MCF 10A (cell line): Measurements from ENCODE around the gene CPPED1. TPM values are rescaled to one million over a fixed set of nuclear protein-coding genes. Genes with fewer than 3 reads are reported as not detected.
"Not testable (repeated sequence)": the region's sequence is repeated elsewhere in the genome, so short reads cannot be mapped to it uniquely, and the experiment has no call there.

ENCODE experiments used
- BruUV-seq: library from RNA; stranded (reverse); fragments of 400-500 nt; replicated peaks from 2 replicates; lab custom pipeline; 2021; lab: Mats Ljungman, UMichigan
- CTCF ChIA-PET: fragments of 300-600 bp; sonication (Branson Sonifier 250); formaldehyde crosslinking; extraction: SDS; loops from one replicate; lab custom pipeline; 2021; ENCODE audit warnings: antibody characterized with exemption, inconsistent platforms; lab: Yijun Ruan, JAX
- POLR2A ChIA-PET: fragments of 300-600, 350-650 bp; sonication (Branson Sonifier 250); formaldehyde crosslinking; extraction: SDS; loops from one replicate; lab custom pipeline; 2020; ENCODE audit warnings: antibody characterized with exemption, inconsistent platforms; lab: Yijun Ruan, JAX
- DNase-seq: peaks from one replicate; pipeline ENCODE4 v3.0.0-alpha.2; 2018; ENCODE audit not compliant: unreplicated experiment
- H3K27ac Mint-ChIP-seq: one replicate; pipeline ENCODE4 v1.8.0; 2022; ENCODE audit warnings: mild to moderate bottlenecking, low read depth, mixed read lengths; ENCODE audit not compliant: unreplicated experiment
- H3K27me3 Mint-ChIP-seq: one replicate; pipeline ENCODE4 v1.8.0; 2022; ENCODE audit warnings: mixed read lengths; ENCODE audit not compliant: insufficient read depth, unreplicated experiment
- H3K36me3 Mint-ChIP-seq: one replicate; pipeline ENCODE4 v1.8.0; 2022; ENCODE audit warnings: mild to moderate bottlenecking, moderate library complexity, mixed read lengths; ENCODE audit not compliant: insufficient read depth, unreplicated experiment
- H3K4me1 Mint-ChIP-seq: one replicate; pipeline ENCODE4 v1.8.0; 2022; ENCODE audit warnings: mixed read lengths; ENCODE audit not compliant: insufficient read depth, unreplicated experiment
- H3K4me3 Mint-ChIP-seq: one replicate; pipeline ENCODE4 v1.8.0; 2022; ENCODE audit warnings: mild to moderate bottlenecking, moderate library complexity, mixed read lengths; ENCODE audit not compliant: unreplicated experiment
- H3K9me3 Mint-ChIP-seq: one replicate; pipeline ENCODE4 v1.8.0; 2022; ENCODE audit warnings: mixed read lengths; ENCODE audit not compliant: unreplicated experiment
- CTCF ChIP-seq: fragments of 200-600 bp; IDR thresholded peaks from one replicate; pipeline ENCODE4 v1.8.0; 2022; ENCODE audit warnings: antibody characterized with exemption, mild to moderate bottlenecking; ENCODE audit not compliant: unreplicated experiment
- intact Hi-C: fragments of 100-400 bp; cut with micrococcal nuclease; formaldehyde crosslinking; loops from 2 replicates; pipeline ENCODE4 v1.14.1; 2022
- total RNA-seq: library from RNA; stranded (reverse); gene quantifications from 2 replicates; pipeline ENCODE4 v1.2.3, GENCODE V29; 2022

Gene CPPED1
- total RNA-seq, 1 experiment from 2014 or later = 13.8 TPM

DNA sequence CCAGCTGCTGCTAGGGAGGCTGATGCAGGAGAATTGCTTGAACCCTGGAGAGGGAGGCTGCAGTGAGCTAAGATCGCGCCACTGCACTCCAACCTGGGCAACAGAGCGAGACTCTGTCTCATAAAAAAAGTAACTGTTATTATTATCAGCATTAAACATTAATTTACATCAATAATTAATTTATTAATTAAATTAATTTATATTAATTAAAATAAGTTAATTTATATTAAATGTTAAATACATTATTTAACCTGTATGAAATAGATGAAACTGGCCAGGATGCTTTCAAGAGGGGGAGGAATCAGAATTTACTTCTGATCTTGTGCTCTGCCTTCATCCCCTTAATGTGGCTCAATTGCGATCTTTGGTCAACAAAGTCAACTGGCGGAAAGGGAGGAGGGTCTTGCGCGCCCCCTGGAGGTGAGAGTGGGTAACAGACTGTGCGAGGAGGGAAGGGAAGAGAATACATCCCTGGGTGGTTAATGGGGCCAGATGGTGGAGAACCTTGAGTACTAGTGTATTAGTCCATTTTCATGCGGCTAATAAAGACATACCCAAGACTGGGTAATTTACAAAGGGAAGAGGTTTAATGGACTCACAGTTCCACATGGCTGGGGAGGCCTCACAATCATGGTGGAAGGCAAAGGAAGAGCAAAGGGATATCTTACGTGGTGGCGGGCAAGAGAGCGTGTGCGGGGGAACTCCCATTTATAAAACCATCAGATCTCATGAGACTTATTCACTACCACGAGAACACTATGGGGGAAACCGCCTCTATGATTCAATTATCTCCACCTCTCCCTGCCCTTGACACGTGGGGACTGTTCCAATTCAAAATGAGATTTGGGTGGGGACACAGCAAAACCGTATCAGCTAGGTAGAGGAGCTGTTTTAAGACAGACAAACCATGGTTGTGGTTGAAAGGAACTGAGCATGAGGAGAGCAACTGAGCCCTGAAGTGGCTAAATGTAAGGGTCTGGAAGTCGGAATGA, 15.7 kb upstream of the CPPED1 start:
- Mint-ChIP-seq H3K9me3 (no peaks in the 10 kb centered on the region), H3K4me1 (no peaks in the 10 kb centered on the region), H3K27me3 (no peaks in the 10 kb centered on the region), H3K36me3 (no peaks in the 10 kb centered on the region), H3K27ac (no peak overlapping the region), H3K4me3 (no peak overlapping the region)
- DNase-seq = peak; percentile 77
- ChIA-PET CTCF (interaction anchor here (0.6 to 1.4 kb wide), 6 partner anchors 11 to 609 kb away, joined by 3 read pairs; no protein-coding TSS in a partner anchor), POLR2A (no interaction called here)
- peak; percentile 82 for TF ChIP-seq CTCF
- BruUV-seq = no TSS peak
- intact Hi-C loops = loop anchor here (1.0 to 10.0 kb wide), 4 partner anchors 245 to 722 kb away; no protein-coding TSS in a partner anchor

DNA sequence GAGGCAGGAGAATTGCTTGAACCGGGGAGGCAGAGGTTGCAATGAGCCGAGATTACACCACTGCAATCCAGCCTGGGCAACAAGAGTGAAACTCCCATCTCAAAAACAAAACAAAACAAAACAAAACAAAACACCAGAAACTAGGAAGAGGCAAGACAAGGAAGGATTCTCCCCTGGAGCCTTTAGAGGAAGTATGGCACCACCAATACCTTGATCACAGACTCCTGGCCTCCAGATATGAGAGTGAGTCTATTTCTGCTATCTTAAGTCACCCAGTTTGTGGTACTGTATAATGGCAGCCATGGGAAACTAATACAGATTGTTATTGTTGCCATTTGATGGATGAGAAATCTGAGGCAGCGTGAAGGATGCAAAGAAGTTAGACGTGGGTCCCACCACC, 14.6 kb upstream of the CPPED1 start:
- no peaks in the 10 kb centered on the region for H3K9me3 Mint-ChIP-seq
- H3K27me3 Mint-ChIP-seq = no peaks in the 10 kb centered on the region
- no TSS peak for BruUV-seq
- POLR2A ChIA-PET = no interaction called here
- intact Hi-C loops = loop anchor here (5.0 to 10.0 kb wide), 2 partner anchors 474 to 721 kb away; no protein-coding TSS in a partner anchor
- no peak for DNase-seq
- no peaks in the 10 kb centered on the region for H3K36me3 Mint-ChIP-seq
- H3K27ac Mint-ChIP-seq = no peak overlapping the region
- CTCF ChIA-PET = interaction anchor here (0.5 to 1.4 kb wide), 4 partner anchors 10 to 364 kb away, joined by 3 read pairs; no protein-coding TSS in a partner anchor
- no peaks in the 10 kb centered on the region for H3K4me1 Mint-ChIP-seq
- no peak overlapping the region for H3K4me3 Mint-ChIP-seq
- TF ChIP-seq CTCF = no peak

- intact Hi-C loops = loop anchor here (5.0 to 10.0 kb wide), 2 partner anchors 472 to 720 kb away; no protein-coding TSS in a partner anchor
- POLR2A ChIA-PET = interaction anchor here (0.9 kb wide), 1 partner anchor 9 kb away, joined by 3 read pairs; no protein-coding TSS in a partner anchor
- CTCF ChIA-PET = interaction anchor here (0.6 to 1.0 kb wide), 2 partner anchors 481 to 722 kb away, joined by 4 to 9 read pairs; no protein-coding TSS in a partner anchor
Measured at GRCh38 chr16:12816791-12817214, 13.1 kb upstream of the CPPED1 start.

DNA sequence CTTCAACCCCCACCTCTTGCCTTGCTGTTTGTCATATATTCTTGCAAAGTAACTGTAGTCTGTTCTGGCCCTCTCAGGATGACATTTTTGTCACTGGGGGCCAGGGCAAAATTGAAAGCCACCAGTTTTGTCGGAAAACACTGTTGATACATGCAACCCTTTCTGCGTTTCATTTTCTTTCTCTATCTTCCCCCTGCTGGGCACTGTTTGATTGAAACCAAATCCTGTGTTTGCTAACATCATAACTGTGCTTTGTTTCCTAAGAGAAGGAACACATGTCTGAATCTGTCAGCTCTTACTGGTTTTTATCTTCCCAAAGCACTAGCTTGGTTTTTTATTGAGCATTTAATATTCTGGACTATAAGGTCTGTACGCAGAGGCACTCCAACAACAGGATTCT, 11.7 kb upstream of the CPPED1 start:
- Mint-ChIP-seq H3K27me3 (no peaks in the 10 kb centered on the region), H3K27ac (no peak overlapping the region), H3K4me1 (no peaks in the 10 kb centered on the region), H3K9me3 (no peaks in the 10 kb centered on the region), H3K36me3 (no peaks in the 10 kb centered on the region), H3K4me3 (no peak overlapping the region)
- CTCF ChIA-PET = interaction anchor here (0.5 kb wide), 1 partner anchor 360 kb away, joined by 6 read pairs; no protein-coding TSS in a partner anchor
- TF ChIP-seq CTCF = no peak
- no TSS peak for BruUV-seq
- DNase-seq = no peak
- POLR2A ChIA-PET = no interaction called here
- intact Hi-C loops = loop anchor here (5.0 to 10.0 kb wide), 2 partner anchors 471 to 718 kb away; no protein-coding TSS in a partner anchor

More at GRCh38 chr16:12816791-12817214, 13.1 kb upstream of the CPPED1 start:
- not testable (repeated sequence) for H3K4me1 Mint-ChIP-seq, H3K36me3 Mint-ChIP-seq, BruUV-seq, H3K9me3 Mint-ChIP-seq, H3K27me3 Mint-ChIP-seq, H3K4me3 Mint-ChIP-seq
- peak; percentile 27 for DNase-seq
- peak overlapping the region; percentile 76 for H3K27ac Mint-ChIP-seq

- DNase-seq, H3K4me1 Mint-ChIP-seq, H3K27me3 Mint-ChIP-seq, BruUV-seq, POLR2A ChIA-PET, H3K9me3 Mint-ChIP-seq, H3K36me3 Mint-ChIP-seq, H3K27ac Mint-ChIP-seq, H3K4me3 Mint-ChIP-seq: not testable (repeated sequence)
- CTCF ChIA-PET = interaction anchor here (0.7 kb wide), 1 partner anchor 12 kb away, joined by 3 read pairs; no protein-coding TSS in a partner anchor
- intact Hi-C loops = loop anchor here (10.0 kb wide), 1 partner anchor 469 kb away; no protein-coding TSS in a partner anchor
Measured at GRCh38 chr16:12813734-12814133, 10.0 kb upstream of the CPPED1 start.

DNA sequence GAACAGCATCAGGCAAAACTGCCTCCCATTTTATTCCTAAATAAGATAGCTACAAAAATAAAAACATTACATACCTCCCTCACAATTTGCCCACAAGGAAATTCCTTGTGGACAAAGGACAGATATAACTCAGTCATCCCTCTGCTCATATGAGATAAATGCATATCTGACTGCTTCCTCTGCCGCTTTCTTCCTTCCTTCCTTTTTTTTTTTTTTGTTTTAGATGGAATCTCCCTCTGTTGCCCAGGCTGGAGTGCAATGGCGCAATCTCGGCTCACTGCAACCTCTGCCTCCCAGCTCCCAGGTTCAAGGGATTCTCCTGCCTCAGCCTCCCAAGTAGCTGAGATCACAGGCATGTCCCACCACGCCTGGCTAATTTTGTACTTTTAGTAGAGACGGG, 9.6 kb upstream of the CPPED1 start:
- BruUV-seq, DNase-seq, H3K4me1 Mint-ChIP-seq, H3K36me3 Mint-ChIP-seq, H3K9me3 Mint-ChIP-seq, H3K27ac Mint-ChIP-seq, H3K4me3 Mint-ChIP-seq, H3K27me3 Mint-ChIP-seq, POLR2A ChIA-PET: not testable (repeated sequence)
- CTCF ChIA-PET = interaction anchor here (0.7 kb wide), 1 partner anchor 12 kb away, joined by 3 read pairs; no protein-coding TSS in a partner anchor
- intact Hi-C loops = loop anchor here (10.0 kb wide), 1 partner anchor 469 kb away; no protein-coding TSS in a partner anchor
